HG02884 (cell line): ENCODE data around the gene GFER.
"Not testable (repeated sequence)": the region's sequence is repeated elsewhere in the genome, so short reads cannot be mapped to it uniquely, and the experiment has no call there.

ENCODE experiments used
- ATAC-seq: cut with Tn5 transposase; IDR thresholded peaks from one replicate; pipeline ENCODE4 v1.9.1; 2021; ENCODE audit warnings: mild to moderate bottlenecking, moderate library complexity; ENCODE audit not compliant: unreplicated experiment

The GFER gene

GRCh38 chr16:2025251-2025650, 41.3 kb downstream of the GFER start:
- ATAC-seq, result no peak

DNA sequence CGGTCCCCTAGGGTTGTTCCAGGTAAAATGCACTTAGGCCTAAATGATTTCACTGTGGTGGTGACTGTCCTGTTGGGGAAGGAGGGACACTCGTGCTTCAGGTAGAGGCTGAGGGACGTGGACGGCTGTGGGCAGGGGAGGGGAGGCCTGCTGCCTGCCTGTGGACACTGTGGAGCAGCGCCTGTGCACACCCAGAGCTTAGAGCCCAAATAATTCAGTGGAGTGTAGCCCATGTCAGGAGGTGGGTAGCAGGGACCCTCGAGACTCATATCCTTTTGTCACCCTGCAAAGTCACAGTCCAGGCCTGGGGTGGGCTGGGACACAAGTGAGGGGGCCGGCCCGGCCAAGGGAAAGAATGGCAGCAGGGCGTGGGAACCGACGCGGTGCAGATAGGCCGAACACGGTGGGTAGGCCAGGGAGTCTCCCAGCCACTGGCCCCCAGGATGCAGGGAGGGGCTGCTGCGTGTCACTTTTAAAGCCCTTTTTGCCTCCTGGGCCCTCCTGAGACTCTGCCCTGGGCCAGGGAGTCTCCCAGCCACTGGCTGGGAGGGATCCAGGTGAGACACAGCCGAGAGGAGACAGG, 42.0 kb downstream of the GFER start:
- ATAC-seq, result no peak

GRCh38 chr16:2026461-2027023, 42.5 kb downstream of the GFER start, which contains the start of gene NHERF2:
TSS of gene NHERF2 (plus strand) at chr16:2026902. CDS start at chr16:2027006, 104 bp downstream.
- no peak for ATAC-seq

DNA sequence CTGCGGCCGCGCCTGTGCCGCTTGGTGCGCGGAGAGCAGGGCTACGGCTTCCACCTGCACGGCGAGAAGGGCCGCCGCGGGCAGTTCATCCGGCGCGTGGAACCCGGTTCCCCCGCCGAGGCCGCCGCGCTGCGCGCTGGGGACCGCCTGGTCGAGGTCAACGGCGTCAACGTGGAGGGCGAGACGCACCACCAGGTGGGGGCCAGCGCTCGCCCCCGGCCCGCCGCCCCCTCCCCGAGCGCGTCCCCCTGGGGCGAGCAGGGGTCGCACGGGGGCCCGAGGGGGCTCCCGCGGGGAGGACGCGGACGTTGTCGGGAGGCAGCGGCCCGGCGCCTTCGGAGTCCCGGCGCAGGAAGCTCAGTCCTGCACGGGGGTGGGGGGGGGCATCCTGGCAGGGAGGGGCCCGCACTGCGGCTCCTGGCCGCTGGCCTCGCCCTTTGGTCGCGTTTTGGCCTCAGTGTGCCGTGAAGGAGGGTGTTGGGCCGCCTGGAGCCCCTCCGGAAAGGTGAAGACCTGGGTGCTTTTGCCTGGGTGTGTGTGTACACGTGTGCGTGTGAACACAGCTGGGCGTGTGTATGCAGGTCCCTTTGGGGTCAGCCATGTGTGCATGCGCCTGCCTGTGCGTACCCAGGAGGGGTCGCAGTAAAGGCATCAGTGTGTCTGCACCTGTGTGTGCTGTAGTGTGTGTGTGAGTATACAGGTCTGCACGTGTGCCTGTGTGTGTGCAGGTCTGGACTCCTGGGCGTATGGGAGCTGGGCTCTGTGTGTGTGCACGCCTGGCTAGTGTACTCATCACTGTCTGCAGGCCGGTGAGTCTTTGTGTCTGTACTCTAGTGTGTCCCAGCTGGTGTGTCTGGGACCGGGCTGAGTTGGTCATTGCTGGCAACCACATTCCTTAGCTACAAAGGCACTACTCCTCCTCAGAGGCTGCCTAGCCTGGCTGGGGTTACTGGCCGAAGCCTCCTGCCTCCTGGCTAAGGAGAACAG, 43.3 kb downstream of the GFER start:
- ATAC-seq, result no peak

DNA sequence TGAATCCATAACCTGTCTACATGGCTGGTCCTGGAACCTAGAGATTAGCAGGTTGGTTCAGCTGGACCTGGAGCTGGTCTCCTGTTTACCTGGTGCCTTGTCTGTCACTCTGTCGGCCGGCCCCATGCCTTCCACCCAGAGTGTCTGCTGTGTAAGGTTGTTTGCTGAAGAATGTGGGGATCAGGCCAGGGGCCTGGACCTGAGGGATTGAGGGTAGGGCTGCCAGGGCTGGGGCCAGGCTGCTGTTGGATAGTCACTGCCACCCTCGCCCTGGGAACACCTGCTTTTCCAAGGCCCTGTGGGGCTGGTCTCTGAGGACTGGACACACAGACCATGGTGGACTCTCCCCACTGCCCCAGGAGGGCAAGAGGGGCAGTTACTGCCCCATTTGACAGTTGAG, 44.2 kb downstream of the GFER start:
- ATAC-seq, result no peak

GRCh38 chr16:2028620-2029220, 44.7 kb downstream of the GFER start:
- ATAC-seq, result no peak

DNA sequence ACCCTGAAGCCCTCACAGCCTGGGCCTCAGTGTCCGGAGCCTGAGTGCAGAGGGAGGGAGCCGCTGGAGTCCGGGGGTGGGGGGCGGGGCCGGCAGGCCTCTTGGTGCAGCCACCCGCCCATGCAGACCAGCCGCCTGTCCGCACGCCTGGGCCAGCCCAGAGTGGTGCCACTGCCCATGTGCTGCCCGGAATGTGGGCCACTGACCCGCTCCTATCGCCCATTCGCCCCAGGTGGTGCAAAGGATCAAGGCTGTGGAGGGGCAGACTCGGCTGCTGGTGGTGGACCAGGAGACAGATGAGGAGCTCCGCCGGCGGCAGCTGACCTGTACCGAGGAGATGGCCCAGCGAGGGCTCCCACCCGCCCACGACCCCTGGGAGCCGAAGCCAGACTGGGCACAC, 45.4 kb downstream of the GFER start:
- ATAC-seq, result no peak

GRCh38 chr16:2030036-2030435, 46.0 kb downstream of the GFER start:
- no peak for ATAC-seq

GRCh38 chr16:2031081-2031577, 47.1 kb downstream of the GFER start:
- ATAC-seq, result no peak

DNA sequence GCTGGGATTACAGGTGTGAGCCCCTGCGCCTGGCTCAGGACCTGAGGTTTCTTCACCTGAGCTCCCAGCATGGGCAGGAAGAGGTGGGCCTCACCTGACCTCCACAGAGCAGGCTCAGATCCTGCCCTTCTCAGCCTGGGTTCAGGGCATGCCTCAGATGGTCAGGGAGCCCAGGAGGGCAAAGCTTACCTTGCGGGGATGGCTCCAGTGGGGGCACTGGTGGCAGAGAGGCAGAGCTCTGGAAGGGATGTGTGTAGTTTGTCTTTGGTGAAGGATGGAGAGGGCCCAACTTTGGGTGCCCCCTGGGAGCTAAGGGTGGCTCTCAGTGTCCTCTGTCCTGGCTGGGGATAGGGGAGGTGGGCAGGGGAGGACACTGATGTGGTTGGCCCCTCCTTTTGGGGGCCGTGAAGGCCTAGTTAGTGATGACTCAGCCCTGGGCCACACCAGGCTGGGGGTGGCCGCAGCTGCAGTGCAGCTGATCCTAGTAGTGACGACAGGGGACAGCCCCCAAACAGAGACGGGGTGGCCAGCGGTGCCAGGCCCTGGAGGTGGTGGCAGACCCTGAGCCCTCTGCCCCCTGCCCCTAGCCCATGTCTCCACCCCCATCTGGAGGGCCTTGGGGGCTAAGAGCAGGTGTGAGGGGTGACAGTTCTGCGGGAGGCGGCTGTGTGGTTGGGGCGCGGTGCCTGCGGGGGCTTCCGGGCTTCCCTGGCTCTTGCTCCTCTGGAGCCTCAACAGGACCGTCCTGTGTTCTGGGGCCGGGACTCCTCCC, 48.5 kb downstream of the GFER start:
- no peak for ATAC-seq

DNA sequence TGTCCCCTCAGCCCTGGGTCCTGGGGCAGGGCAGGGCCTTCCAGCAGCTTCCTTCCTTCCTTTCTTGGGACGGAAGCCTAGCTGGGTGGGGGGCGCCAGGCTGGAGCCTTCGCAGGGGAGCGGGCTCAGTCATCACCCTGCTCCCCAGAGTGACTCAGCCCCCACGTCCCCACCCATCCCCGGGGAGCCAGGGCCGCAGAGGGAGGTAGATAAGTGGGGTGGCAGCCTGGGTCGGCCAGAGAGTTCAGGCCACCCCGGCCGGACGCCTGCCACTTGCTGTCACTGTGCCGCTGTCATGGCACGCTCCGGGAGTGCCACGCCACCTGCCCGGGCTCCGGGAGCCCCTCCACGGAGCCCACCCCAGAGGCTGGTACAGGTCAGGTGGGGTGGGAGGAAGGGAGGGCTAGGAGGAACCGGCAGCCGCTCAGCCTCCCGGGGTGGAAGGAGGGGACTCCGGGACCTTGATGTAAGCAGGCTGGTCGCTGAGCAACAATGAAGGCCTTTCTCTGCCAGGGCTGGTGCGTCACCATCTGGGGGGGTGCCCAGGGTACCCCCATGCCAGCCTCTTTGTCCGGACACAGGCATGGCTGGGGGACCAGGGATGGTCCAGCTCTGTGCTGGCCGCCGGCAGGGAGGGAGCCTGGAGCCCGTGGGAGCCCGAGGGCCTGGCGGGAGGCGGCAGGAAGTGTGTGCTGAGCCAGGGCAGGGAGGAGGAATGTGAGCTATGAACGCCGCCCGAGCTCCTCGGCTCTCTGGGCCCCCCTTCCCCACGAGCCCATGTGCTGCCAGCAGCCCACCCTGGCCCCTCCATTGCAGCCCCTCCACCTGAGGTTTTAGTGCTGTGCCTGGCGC, 49.3 kb downstream of the GFER start:
- ATAC-seq, result no peak

GRCh38 chr16:2033909-2034695, 50.1 kb downstream of the GFER start:
- not testable (repeated sequence) for ATAC-seq

- ATAC-seq, result no peak
Measured at GRCh38 chr16:2034696-2035430, 50.9 kb downstream of the GFER start.

GRCh38 chr16:2035431-2036199, 51.6 kb downstream of the GFER start:
- no peak for ATAC-seq

DNA sequence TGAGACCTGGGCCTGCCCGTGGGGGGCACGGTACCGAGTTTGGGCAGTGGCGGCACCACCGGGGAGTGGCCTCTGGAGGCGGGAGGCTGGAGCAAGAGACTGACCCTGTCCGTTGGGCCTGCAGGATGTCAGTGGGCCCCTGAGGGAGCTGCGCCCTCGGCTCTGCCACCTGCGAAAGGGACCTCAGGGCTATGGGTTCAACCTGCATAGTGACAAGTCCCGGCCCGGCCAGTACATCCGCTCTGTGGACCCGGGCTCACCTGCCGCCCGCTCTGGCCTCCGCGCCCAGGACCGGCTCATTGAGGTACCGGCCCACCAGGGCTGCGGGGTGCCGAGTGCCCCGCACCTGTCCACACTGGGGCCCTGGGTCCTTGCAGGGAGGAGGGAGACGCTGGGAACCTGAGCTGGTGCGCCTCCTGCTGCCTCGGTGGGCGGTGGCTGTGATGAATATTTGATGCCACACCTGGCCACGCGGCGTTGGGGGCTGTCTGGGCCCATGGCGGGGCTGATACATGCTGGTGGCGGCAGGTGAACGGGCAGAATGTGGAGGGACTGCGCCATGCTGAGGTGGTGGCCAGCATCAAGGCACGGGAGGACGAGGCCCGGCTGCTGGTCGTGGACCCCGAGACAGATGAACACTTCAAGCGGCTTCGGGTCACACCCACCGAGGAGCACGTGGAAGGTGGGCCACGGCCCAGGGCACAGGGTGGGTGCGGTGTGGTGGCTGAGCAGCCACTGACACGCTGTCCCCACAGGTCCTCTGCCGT, 52.4 kb downstream of the GFER start:
- ATAC-seq, result no peak

DNA sequence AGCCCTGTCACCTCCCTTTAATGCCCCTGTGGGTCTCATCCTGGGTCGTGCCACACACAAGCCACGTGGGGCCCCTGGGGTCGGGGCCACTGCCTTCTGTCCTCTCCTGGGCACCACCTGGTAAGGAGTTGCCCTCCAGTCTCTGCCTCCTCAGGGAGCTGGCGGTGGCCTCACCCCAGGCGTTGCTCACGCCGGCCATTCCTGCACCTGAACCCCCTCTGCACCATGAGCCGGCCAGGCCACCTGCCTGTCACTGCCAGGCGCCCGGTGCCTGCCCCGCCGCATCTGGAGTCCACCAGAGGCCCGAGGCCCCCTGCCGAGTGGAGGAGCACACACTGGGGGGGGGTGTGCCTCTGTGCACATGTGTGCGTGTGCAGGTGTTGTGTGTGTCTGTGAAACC, 53.1 kb downstream of the GFER start:
- no peak for ATAC-seq
